ENCODE measurements around the gene TIGD7. TPM values are rescaled to one million over a fixed set of nuclear protein-coding genes. Genes with fewer than 3 reads are reported as not detected.

Gene TIGD7, protein sequence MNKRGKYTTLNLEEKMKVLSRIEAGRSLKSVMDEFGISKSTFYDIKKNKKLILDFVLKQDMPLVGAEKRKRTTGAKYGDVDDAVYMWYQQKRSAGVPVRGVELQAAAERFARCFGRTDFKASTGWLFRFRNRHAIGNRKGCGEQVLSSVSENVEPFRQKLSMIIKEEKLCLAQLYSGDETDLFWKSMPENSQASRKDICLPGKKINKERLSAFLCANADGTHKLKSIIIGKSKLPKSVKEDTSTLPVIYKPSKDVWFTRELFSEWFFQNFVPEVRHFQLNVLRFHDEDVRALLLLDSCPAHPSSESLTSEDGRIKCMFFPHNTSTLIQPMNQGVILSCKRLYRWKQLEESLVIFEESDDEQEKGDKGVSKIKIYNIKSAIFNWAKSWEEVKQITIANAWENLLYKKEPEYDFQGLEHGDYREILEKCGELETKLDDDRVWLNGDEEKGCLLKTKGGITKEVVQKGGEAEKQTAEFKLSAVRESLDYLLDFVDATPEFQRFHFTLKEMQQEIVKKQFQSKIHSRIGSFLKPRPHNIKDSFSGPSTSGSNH
- total RNA-seq (2022; extraction: Qiagen RNA extraction): 1.3 to 1.9 TPM (median 1.6 TPM) in 5 replicates

DNA sequence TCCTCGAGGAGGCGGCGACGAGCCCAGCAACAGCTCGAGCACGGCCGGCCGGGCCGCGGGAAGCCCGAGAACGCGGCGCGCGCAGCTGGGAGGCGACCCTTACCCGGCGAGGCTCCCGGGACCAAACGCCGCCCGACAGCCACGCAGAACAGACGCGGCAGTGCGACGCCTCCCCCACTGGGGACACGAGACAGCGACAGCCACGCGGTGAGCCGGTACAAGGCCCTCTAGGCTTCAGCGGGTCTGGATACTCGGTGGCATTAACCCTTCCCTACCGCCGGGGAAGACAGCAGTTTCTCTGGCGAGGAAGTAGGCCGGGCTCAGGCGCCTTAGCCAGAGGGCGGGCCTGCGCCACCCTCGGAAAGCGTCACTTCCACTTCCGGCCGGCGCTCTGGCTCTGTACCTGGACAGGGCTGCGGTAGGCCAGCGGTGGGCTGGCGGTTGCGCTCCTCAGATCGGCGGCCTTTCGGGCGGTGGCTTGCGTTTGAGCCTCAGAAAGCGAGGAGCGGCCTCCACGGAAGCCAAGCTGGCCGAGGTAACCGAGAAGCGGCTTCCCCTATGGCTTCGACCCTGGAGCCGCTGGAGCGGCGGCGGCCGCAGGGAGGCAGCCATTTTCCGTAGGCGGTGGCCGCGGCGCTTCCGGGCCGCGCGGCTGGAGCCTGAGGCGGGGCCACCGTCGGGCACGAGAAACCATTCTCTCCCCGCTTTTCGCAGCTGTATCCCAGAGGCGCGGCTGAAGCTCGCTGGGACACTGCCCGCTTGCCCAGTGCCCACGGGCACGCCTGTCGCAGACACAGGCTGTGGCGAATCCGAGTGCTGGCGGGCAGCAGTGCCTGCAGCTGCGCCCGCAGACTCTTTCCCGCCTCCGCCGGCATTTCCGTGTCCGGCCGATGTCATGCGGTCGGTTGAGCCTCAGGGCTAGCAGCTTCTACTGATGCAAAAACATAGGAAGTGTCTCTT, at the start of gene TIGD7, which contains the start of gene ZNF75A:
Gene TIGD7 (minus strand): TSS at position 322 of the 960 bp plus-strand sequence. CDS start 4,816 bp downstream, outside the sequence.
Gene ZNF75A (plus strand): TSS at position 389 of the 960 bp plus-strand sequence. CDS start 2,932 bp downstream, outside the sequence.

DNA sequence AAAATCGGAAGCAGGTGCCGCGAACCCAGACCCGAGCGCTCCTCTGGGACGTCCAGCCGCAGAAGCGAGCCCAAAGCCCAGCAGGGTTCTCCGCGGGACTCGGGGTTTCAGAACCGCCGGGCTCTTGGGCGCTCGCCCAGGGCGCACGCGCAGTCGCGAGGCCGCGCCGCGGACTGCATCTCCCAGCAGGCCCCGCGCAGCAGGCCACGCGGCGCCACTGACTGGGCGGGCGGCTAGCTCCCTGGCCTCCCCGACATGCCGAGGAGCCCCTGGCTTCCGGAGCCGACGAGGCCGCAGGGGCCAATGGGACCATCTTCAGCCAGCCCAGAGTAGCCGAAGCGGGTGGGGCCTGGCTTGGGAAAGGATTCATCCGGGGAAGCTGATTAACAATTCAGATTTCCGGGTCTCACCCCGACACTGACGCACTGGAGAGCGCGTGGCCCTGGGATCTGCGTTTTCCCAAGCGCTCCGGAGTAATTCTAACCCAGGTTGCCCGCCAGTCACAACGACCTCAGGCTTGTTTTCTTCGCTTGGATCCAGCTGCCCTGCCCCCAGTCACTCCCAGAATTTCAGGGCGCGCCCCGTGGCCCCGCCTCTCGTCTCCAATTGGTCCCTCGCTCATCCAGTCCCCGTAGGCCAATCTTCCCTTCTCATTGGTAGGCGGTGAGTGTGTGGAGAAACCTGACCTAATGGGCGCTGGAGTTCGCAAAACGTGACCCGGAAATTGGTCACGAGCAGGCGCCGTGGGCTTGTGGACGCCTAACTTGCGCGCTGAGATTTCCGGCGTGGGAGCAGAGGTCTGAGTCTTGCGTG, 22.3 kb downstream of the TIGD7 start, which contains the start of gene ZNF263:
Gene ZNF263 (plus strand): TSS at position 762 of the 813 bp plus-strand sequence. CDS start 328 bp downstream, outside the sequence.

DNA sequence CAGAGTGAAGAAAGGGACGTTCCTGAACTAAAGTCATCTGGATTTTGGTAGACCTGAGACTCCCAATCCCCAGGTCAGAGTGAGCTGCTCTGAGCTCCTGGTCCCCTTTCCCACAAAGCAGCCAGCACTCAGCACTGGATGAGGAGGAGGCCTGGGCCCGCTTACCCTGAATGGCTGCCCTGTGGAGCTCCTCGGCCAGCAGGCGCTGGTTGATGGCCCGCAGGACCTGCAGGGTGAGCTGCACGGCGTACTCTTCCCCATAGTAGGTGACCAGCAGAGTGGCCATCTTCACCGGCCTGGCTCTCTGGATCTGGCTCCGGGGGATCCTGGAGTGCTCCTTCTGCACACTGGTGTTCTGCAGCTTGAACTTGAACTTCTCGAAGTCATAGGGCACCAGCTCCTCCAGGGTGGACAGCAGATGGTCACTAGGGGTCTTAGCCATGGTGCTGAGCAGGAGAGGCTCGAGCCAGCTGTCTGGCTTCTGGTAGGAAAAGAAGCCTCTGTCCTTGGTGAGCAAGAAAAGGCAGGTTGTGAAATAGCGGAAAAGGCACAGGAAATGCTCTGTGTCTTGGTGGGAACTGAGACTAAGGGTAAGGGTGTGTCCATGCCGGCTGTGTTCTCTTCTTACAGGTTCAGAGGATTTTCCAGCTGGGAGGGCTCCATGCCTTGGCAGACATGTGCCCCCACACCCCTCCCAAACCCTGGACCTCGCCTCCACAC, 48.9 kb downstream of the TIGD7 start, which contains the start of gene MEFV:
Gene MEFV (minus strand): TSS at position 488 of the 720 bp plus-strand sequence. CDS start 46 bp downstream, at position 442.

Other genes starting within 250 kb of the TIGD7 start
- gene IL32, start 239.8 kb downstream of the TIGD7 start, total RNA-seq (2022; extraction: Qiagen RNA extraction): 22.4 to 40.0 TPM (median 27.1 TPM) in 5 replicates
- 0.03 to 0.05 TPM in 2 of 5 replicates, not detected in the others for gene ZSCAN10, start 206.1 kb downstream of the TIGD7 start, total RNA-seq (2022; extraction: Qiagen RNA extraction)
- gene ZNF205, start 192.8 kb downstream of the TIGD7 start, total RNA-seq (2022; extraction: Qiagen RNA extraction): 10.8 to 15.5 TPM (median 14.6 TPM) in 5 replicates
- 8.9 to 13.7 TPM (median 11.8 TPM) in 5 replicates for gene ZNF213, start 170.4 kb downstream of the TIGD7 start, total RNA-seq (2022; extraction: Qiagen RNA extraction)
- gene OR1F1, start 117.2 kb downstream of the TIGD7 start, total RNA-seq (2022; extraction: Qiagen RNA extraction): 0.24 to 0.60 TPM (median 0.40 TPM) in 5 replicates
- gene ZNF200, start 70.3 kb downstream of the TIGD7 start, total RNA-seq (2022; extraction: Qiagen RNA extraction): 7.1 to 8.8 TPM (median 8.0 TPM) in 5 replicates
- gene MEFV, start 48.8 kb downstream of the TIGD7 start, total RNA-seq (2022; extraction: Qiagen RNA extraction): not detected in 5 replicates
- 33.4 to 40.7 TPM (median 35.7 TPM) in 5 replicates for gene ZNF263, start 21.9 kb downstream of the TIGD7 start, total RNA-seq (2022; extraction: Qiagen RNA extraction)
- gene ZNF75A, start 67 bp upstream of the TIGD7 start, total RNA-seq (2022; extraction: Qiagen RNA extraction): 10.0 to 12.8 TPM (median 11.2 TPM) in 5 replicates
- gene OR2C1, start 50.5 kb upstream of the TIGD7 start, total RNA-seq (2022; extraction: Qiagen RNA extraction): not detected in 5 replicates
- gene ZSCAN32, start 95.6 kb upstream of the TIGD7 start, total RNA-seq (2022; extraction: Qiagen RNA extraction): 10.7 to 18.4 TPM (median 15.1 TPM) in 5 replicates
- 11.4 to 13.7 TPM (median 13.1 TPM) in 5 replicates for gene ZNF174, start 95.8 kb upstream of the TIGD7 start, total RNA-seq (2022; extraction: Qiagen RNA extraction)
- 0.82 to 1.1 TPM (median 0.95 TPM) in 5 replicates for gene ZNF597, start 138.1 kb upstream of the TIGD7 start, total RNA-seq (2022; extraction: Qiagen RNA extraction)
- 46.0 to 56.4 TPM (median 55.2 TPM) in 5 replicates for gene NAA60, start 138.2 kb upstream of the TIGD7 start, total RNA-seq (2022; extraction: Qiagen RNA extraction)
- gene C16orf90, start 190.1 kb upstream of the TIGD7 start, total RNA-seq (2022; extraction: Qiagen RNA extraction): not detected in 5 replicates
- gene CLUAP1, start 195.6 kb upstream of the TIGD7 start, total RNA-seq (2022; extraction: Qiagen RNA extraction): 18.8 to 23.2 TPM (median 21.7 TPM) in 5 replicates